Measurements from ENCODE around the gene AMBP.

GRCh38 chr9:114061292-114061691 is 16.8 kb downstream of the AMBP start:
- no peak for TF ChIP-seq CTCF (IDR thresholded peaks at IDR 0.05; ENCODE audit: low read length)
- TF ChIP-seq EZH2 (optimal IDR thresholded peaks at IDR 0.05; ENCODE audit: low read depth, low read length): no peak

Measured in MM.1S (cell line).